Measurements from ENCODE around the gene FAM83G. TPM values are rescaled to one million over a fixed set of nuclear protein-coding genes. Genes with fewer than 3 reads are reported as not detected.

FAM83G gene
- total and polyA plus RNA-seq, 2 donors (not counting 3 experiments of a cell fraction or from before 2014, with no cell fraction given) = 7.0 to 10.9 TPM

DNA sequence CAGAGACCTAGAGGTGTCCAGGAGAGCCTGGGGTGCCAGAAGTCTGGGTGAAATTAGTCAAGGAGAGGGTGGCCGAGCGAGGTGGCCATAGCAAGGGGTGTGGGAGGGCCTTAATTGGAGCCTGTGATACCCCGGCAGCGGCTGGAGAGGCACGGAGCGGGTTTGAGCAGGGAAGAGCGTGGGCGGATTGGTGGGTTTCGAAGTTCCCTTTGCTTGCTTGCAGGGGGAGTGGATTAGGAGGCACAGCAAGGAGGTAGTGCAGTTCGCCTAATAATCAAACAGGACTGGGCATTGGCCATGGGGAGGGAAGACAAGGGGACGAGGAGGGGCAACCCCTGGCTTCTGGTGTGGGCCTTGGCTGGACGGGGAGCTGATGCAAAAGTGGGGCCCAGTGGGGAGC, 5.4 kb upstream of the FAM83G start:
- Histone ChIP-seq H3K36me3 (ENCODE audit: control insufficient read depth in 2 of 2, extremely low read depth in 1 of 2, insufficient read depth in 2 of 2, low read length in 2 of 2) (no peaks in the 10 kb centered on the region), H3K4me1 (ENCODE audit: control insufficient read depth, extremely low read depth, insufficient read depth, low read length) (peaks cover 3% of the 10 kb centered on the region), H3K27ac (ENCODE audit: insufficient read depth, low read depth, low read length) (no peak overlapping the region), H3K4me2 (ENCODE audit: insufficient read depth, low read length) (no peak overlapping the region), H3K9me3 (replicated peaks; ENCODE audit: control insufficient read depth, insufficient read depth, low read length) (no peaks in the 10 kb centered on the region), H3K4me3 (replicated peaks in 1 of 3; ENCODE audit: insufficient read depth in 1 of 3, low read depth in 1 of 3, low read length in 3 of 3) (no peak overlapping the region), H2AFZ (ENCODE audit: low read depth, low read length) (no peak overlapping the region), H3K27me3 (ENCODE audit: control insufficient read depth in 2 of 2, insufficient read depth in 2 of 2, low read length in 2 of 2) (no peaks in the 10 kb centered on the region), H3K9me1 (replicated peaks; ENCODE audit: control insufficient read depth, extremely low read depth, insufficient read depth, low read length) (no peaks in the 10 kb centered on the region), H4K20me1 (replicated peaks; ENCODE audit: control insufficient read depth, extremely low read depth, insufficient read depth, low read length) (no peaks in the 10 kb centered on the region), H3K79me2 (ENCODE audit: control insufficient read depth, insufficient read depth, low read length) (no peaks in the 10 kb centered on the region), H3K9ac (replicated peaks; ENCODE audit: extremely low read depth, insufficient read depth, low read length) (no peak overlapping the region)
- dilution Hi-C loops (cut with MboI; ENCODE audit: extremely low pct_ligation_motif_present, low sequenced_read_pairs) (no loop called here), intact Hi-C loops (cut with micrococcal nuclease) (no loop called here)
- ChIA-PET POLR2A (no interaction called here), CTCF (no interaction called here)
- FAIRE-seq (no peak), DNase-seq (ENCODE audit: low read depth, low spot score) (no peak)
- no TSS peak for BruUV-seq (replicated peaks)
- TF ChIP-seq FOS (IDR thresholded peaks at IDR 0.05; ENCODE audit: borderline replicate concordance, insufficient read depth, low read length) (no peak), POLR2A (IDR thresholded peaks at IDR 0.05; ENCODE audit: low read depth, low read length) (no peak), GATA2 (IDR thresholded peaks at IDR 0.05; ENCODE audit: insufficient read depth, insufficient read length, low read depth, low read length) (no peak), JUN (IDR thresholded peaks at IDR 0.05; ENCODE audit: borderline replicate concordance, insufficient read depth, insufficient read length, low read depth) (no peak), POLR2AphosphoS5 (IDR thresholded peaks at IDR 0.05; ENCODE audit: insufficient read depth, low read depth, low read length) (no peak), MYC (IDR thresholded peaks at IDR 0.05; ENCODE audit: low read depth, low read length) (no peak), EZH2 (IDR thresholded peaks at IDR 0.05; ENCODE audit: borderline replicate concordance, low read depth, low read length, severe bottlenecking) (no peak)
- TF ChIP-seq, protein P1, sequence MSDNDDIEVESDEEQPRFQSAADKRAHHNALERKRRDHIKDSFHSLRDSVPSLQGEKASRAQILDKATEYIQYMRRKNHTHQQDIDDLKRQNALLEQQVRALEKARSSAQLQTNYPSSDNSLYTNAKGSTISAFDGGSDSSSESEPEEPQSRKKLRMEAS (IDR thresholded peaks at IDR 0.05; ENCODE audit: insufficient read depth, insufficient read length) = no peak
- TF ChIP-seq, protein P2, sequence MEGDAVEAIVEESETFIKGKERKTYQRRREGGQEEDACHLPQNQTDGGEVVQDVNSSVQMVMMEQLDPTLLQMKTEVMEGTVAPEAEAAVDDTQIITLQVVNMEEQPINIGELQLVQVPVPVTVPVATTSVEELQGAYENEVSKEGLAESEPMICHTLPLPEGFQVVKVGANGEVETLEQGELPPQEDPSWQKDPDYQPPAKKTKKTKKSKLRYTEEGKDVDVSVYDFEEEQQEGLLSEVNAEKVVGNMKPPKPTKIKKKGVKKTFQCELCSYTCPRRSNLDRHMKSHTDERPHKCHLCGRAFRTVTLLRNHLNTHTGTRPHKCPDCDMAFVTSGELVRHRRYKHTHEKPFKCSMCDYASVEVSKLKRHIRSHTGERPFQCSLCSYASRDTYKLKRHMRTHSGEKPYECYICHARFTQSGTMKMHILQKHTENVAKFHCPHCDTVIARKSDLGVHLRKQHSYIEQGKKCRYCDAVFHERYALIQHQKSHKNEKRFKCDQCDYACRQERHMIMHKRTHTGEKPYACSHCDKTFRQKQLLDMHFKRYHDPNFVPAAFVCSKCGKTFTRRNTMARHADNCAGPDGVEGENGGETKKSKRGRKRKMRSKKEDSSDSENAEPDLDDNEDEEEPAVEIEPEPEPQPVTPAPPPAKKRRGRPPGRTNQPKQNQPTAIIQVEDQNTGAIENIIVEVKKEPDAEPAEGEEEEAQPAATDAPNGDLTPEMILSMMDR (IDR thresholded peaks at IDR 0.05; ENCODE audit: extremely low read depth in 1 of 2, insufficient read depth in 1 of 2, low read depth in 1 of 2, low read length in 2 of 2) = no peak

All from endothelial cell of umbilical vein (primary cell).